WI38 (cell line): ENCODE data around the gene PHLDA1.

Source experiments
- H3K4me3 ChIP-seq: 2 replicates; pipeline ENCODE4 v1.5.1; 2011; ENCODE audit warnings: low read depth, mild to moderate bottlenecking, control low read depth, low read length
- CTCF ChIP-seq: IDR thresholded peaks from 2 replicates; pipeline ENCODE4 v1.5.1; 2012; ENCODE audit warnings: low read depth, mild to moderate bottlenecking, control low read depth, low read length

Gene PHLDA1

DNA sequence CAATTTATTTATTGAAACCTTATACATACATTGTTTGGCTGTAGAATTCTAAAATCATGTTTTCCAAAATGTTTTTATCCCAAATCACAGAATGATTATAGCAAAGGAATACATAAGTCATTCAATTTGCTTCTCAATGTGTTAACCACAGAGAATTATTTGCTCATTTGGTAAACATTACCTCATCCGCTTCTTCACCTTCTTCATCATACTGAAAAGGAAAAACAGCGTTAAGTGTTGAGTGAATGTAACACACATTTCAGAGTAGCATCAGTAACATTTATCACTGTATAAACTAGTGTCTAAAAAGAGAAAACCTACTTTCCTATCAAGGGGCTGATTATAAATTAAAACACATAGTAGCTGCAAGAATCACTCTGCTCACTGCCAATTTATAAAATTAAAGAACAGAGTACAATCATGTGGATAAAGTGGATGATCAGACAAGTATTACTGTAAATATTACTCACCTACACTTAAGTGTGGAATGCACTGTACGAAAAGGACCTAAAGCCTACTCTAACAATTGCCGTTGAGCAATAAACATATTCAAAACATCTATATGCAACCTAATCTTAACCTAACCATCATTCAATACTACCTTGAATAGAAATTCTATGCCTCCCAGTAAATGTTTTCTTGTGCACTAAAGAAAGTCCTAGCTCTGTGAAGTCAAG, 18.1 kb upstream of the PHLDA1 start:
- no peak overlapping the region for H3K4me3 ChIP-seq
- TF ChIP-seq CTCF: no peak

DNA sequence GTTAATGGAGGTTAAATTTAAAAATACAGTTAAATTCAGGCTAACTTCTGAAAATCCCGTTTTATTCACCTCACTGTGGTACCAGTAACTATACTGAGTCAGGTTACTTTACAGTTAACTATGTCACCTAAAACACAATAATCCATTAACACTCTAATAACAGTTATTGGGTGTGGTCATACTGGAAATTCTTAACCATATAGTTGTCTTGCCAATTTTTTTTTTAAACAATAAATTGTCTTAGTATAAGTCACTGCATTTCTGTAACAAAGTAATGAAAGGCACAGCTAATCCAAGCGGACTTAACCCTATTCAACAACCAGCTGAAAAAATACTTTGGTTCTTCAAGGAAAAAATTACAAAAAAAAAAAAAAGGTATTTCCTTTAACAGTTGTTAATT, 16.2 kb upstream of the PHLDA1 start:
- no peak for TF ChIP-seq CTCF
- H3K4me3 ChIP-seq: no peak overlapping the region

GRCh38 chr12:76047060-76047459, 15.5 kb upstream of the PHLDA1 start:
- TF ChIP-seq CTCF: no peak
- H3K4me3 ChIP-seq: no peak overlapping the region

- no peak overlapping the region for H3K4me3 ChIP-seq
- no peak for TF ChIP-seq CTCF
These were observed 11.8 kb upstream of the PHLDA1 start for GRCh38 chr12:76043377-76043776.

GRCh38 chr12:76042147-76042546, 10.6 kb upstream of the PHLDA1 start:
- H3K4me3 ChIP-seq: no peak overlapping the region
- TF ChIP-seq CTCF: no peak

DNA sequence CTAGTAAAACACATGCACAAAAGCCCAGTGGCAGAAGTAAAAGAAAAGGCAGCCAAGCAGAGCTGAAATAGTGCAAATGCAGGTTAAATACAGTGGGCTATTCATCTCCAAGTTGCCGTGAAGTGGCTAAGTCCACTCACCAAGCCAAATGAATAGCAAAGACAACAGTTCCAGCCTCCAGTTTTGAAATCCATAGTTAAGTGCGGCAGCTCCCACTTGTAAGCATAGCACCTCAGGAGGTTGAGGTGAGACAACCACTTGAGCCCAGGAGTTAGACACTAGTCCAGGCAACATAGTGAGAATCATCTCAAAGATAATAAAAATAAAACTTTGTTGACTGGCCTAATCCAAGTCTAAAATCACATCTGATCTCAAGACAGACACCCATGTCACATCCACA, 9.8 kb upstream of the PHLDA1 start:
- no peak overlapping the region for H3K4me3 ChIP-seq
- no peak for TF ChIP-seq CTCF

- no peak for TF ChIP-seq CTCF
These were observed 8.9 kb upstream of the PHLDA1 start for GRCh38 chr12:76040461-76040860.

More at GRCh38 chr12:76040461-76040860, 8.9 kb upstream of the PHLDA1 start:
- no peak overlapping the region for H3K4me3 ChIP-seq
